SK-N-DZ (cell line): ENCODE data around the gene MAB21L2. TPM values are rescaled to one million over a fixed set of nuclear protein-coding genes. Genes with fewer than 3 reads are reported as not detected.
A peak's percentile ranks its signal among the peaks of the same experiment; 100 is the strongest.
"Not testable (repeated sequence)": the region's sequence is repeated elsewhere in the genome, so short reads cannot be mapped to it uniquely, and the experiment has no call there.

Source experiments
- DNase-seq: peaks from one replicate; pipeline ENCODE4 v3.0.0-alpha.2; 2015; ENCODE audit warnings: low spot score
- polyA plus RNA-seq, 2 experiments: library from polyadenylated mRNA; depleted of rRNA; stranded (reverse); fragments of >200 nt; gene quantifications; 2 replicates each; pipeline ENCODE4 v1.2.3, GENCODE V29; 2014

Gene MAB21L2
- 139 and 144 TPM in 2 replicates for polyA plus RNA-seq (2014; cell fraction: cytosol; rRNA removed)
- polyA plus RNA-seq (2014; cell fraction: nucleus; rRNA removed): 62.9 and 68.9 TPM in 2 replicates

- DNase-seq: peak; percentile 76
These were observed at the start of gene MAB21L2 for GRCh38 chr4:150582146-150582872. MAB21L2 (plus strand) TSS chr4:150582151; CDS start chr4:150583030, 879 bp downstream.

DNA sequence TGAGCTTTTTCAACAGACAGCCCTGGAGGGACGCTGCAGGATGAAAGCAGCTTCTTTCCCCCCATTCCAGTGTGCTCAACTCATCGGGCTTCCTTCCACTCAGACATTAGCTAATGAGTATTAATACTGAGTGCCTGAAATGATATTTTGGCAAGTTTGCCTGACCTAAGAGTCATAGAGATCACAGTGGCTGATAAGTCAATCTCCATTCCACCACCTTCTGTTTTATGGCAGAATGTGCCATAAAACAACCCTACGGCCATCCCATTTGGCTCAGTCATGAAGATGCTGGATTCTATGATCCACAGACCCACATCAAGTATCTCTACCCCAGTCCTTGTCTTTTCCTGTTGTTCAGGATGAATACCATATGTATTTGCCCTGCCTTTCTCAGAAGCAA is 48.3 kb upstream of the MAB21L2 start:
- DNase-seq: no peak

GRCh38 chr4:150534818-150535217 is 47.1 kb upstream of the MAB21L2 start:
- no peak for DNase-seq

- not testable (repeated sequence) for DNase-seq
These were observed 44.0 kb upstream of the MAB21L2 start for GRCh38 chr4:150537911-150538310.

DNA sequence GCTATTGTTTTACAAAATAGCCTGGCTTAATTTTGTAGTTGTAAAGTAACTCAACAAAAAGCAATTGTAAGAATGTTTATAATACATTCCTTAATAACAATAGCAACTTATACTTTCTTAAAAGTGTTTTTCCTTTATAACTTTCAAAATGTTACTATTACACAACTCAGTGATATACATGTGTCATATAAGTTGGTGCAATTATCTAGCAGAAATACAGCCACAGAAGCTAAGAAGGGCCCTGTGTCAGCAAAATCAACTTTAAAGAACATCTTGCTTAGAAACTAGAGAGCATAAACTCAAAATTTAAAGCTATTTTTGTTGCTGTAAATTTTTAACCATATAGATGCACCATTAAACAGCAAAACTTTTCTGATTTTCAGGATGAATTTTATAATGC is 41.4 kb upstream of the MAB21L2 start:
- no peak for DNase-seq

DNA sequence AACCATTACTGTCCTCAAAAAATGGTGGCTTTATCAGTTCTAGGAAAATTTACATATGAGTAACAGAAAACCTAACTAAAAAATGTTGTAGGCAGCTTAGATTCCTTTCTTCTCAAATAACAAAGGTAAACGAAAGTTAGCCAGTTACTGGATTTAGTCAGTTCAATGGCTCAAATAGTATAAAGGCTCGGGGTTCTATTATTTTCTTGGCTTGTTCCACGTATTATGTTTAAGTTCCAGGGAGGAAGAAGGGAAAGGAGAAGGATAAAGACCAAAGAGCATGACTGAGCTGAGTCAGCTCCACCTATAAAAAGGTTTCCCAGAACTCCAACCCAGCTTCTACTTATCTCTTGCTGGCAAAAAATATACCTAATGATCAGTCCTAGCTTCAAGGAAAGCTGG is 41.0 kb upstream of the MAB21L2 start:
- no peak for DNase-seq

- DNase-seq: no peak
These were observed 40.3 kb upstream of the MAB21L2 start for GRCh38 chr4:150541681-150542080.

GRCh38 chr4:150543042-150543441 is 38.9 kb upstream of the MAB21L2 start:
- DNase-seq: no peak

GRCh38 chr4:150546286-150546685 is 35.7 kb upstream of the MAB21L2 start:
- no peak for DNase-seq

GRCh38 chr4:150547154-150547838 is 34.7 kb upstream of the MAB21L2 start:
- no peak for DNase-seq

DNA sequence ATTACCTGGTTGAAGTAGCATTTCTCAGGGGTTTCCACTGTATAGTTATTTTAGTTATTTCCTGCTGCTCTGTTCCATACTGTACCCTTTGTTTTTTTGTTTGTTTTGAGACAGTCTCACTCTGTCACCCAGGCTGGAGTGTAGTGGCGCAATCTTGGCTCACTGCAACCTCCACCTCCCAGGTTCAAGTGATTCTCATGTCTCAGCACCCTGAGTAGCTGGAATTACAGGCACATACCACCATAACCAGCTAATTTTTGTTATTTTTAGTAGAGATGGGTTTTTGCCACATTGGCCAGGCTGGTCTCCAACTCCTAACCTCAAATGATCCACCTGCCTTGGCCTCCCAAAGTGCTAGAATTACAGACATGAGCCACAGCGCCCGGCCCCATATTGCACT is 24.1 kb upstream of the MAB21L2 start:
- not testable (repeated sequence) for DNase-seq

DNA sequence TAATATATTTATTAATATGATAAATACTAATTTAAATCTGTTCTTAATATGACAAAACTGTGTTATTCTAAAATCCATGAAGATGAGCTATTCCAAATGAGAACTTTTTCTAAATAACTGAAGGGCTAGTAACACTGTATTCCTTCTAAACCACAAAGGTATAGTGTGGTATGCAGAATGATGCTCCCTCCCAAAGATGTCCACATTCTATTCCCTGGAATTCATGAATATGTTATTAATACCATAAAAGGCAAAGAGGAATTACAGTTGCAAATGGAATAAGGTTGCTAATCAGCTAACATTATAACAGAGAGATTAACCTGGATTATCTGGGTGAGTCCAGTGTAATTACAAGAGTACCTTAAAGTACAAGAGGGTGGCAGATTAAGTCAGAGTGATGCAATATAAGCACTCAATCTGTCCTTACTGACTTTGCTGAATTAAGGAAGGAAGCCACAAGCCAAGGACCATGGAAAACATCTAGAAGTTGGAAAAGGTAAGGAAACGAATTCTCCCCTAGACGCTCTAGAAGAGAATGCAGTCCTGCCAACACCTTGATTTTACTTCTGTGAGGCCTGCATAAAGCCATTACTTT is 20.7 kb upstream of the MAB21L2 start:
- no peak for DNase-seq

DNA sequence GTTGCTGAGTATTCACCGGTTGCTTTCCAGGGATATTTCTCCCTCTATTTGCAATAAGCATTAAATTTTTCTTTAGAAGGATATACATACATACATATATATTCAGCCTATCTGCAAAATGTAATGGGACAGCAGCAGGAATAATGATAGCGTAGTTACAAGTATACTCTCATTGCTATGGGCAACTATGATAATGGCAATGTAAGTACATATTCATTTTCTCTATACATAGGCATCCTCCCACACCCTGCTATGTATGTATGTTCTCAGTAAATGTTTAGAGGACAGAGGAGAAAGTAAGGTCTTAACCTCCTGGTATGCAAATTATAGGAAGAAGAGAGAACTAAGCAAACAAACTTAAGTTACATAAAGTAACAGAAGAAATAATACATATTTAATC is 19.7 kb upstream of the MAB21L2 start:
- DNase-seq: no peak

- DNase-seq: no peak
These were observed 19.2 kb upstream of the MAB21L2 start for GRCh38 chr4:150562751-150563150.

GRCh38 chr4:150564967-150565366 is 17.0 kb upstream of the MAB21L2 start:
- DNase-seq: not testable (repeated sequence)

- no peak for DNase-seq
These were observed 14.9 kb upstream of the MAB21L2 start for GRCh38 chr4:150567070-150567469.

DNA sequence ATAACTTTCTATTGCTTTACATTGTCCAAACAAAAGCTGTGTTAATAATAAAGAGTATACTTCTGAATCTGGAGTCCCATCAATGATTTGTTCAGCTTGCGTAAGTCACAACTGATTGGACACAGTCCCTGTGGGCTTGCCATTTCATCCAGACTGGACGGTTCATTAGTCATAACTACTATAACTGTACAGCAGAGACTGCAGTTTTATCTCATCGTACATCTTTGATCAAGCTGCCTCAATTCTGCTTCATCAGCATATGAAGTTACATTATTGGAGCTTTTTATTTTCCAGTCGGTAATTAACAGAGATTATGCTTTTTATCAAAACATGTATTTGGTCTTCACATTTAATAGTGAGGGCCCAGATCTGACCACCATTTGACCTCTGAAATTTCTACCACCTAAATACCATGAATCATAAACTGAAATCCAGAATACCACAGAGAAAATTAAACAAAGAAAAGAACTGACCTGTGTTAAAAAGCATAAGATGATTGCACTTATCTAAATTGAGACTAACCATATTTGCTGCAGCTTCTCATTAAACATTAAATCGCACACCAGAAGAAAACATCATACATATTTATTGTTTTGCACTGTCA is 12.5 kb upstream of the MAB21L2 start:
- no peak for DNase-seq

DNA sequence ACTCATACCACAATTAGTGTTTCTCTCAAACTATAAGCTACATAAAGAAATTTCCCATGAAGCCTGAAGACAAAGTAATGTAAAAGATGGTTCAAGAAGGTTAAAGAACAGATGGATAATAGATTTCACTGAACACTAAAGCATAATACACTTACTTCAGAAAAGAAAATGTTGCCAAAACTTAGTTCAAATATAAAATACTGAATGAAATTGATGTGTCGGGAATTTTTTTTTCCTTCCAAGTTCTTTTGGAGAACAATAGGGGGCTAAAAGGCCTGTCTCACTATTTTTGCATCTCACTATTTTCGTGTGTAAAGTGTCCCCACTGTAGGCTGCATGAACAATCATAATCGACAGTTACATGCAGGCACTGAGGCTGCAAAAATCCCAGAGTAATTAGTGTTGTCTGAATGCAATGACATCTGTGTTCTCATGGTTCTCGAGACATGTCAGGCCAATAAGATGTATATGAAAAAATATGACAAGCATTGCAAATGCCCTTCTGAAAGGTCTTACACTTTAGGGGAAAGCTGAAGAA is 11.9 kb upstream of the MAB21L2 start:
- no peak for DNase-seq

GRCh38 chr4:150570862-150571261 is 11.1 kb upstream of the MAB21L2 start:
- peak; percentile 93 for DNase-seq

GRCh38 chr4:150572704-150573504 is 9.0 kb upstream of the MAB21L2 start:
- DNase-seq: peak; percentile 94

DNA sequence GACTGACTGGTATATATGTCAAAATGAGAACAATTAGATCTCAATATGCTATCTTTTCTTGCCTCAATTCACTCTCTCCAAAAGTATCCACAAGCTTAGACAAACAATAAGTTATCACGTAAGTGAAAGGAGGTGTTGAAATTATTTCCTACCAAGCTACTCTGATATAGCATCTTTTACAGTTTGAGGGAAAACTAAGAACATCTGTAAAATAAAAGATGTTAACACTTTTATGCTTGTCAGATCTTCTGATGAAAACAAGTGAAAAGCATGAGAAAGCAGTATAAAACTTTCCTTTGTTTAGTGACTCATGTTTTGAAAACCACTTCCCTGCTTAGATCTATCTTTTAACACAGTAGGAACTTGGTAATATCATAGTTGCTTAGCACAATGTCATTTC is 8.4 kb upstream of the MAB21L2 start:
- DNase-seq: no peak
